OCI-LY7 (cell line): Measurements from ENCODE around the gene RASGRP1.

Experiments used
- CTCF ChIP-seq: fragments of 200-600 bp; sonication (generic); conservative IDR thresholded peaks from 2 replicates; pipeline ENCODE4 v1.5.1; 2014; ENCODE audit warnings: mild to moderate bottlenecking, antibody characterized with exemption, low read length, moderate library complexity, mixed read lengths
- EZH2phosphoT487 ChIP-seq: fragments of 200-600 bp; sonication (generic); IDR thresholded peaks from 2 replicates; pipeline ENCODE4 v1.6.1; 2018; ENCODE audit warnings: low read depth, borderline replicate concordance, mild to moderate bottlenecking, mixed run types, antibody characterized with exemption, low read length, moderate library complexity, mixed read lengths

DNA sequence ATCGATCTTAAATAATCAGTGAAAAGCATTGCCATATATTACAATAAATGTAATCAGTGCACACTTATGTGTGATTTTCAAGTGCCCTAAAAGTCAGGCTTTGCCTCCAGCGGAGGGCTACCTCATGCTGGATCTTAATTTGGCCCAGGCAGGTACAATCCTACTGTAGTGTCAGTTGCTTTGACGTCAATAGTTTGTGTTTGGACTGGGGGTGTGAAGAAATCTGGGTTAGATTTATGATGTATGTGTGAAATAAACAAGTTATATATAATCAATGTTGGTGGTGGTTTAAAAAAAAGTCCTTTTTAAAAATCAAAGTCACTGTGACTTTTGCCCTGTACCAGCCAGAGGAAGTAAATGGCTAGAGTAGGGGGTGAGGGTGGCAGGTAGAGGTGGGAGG, 14.0 kb upstream of the RASGRP1 start:
- TF ChIP-seq EZH2phosphoT487 (no peak), CTCF (no peak)
